Lower leg skin (tissue), 3 donors: ENCODE measurements around the gene NME3.

Experiments
- POLR2A ChIP-seq, 2 donors: fragments of 450-650 bp; IDR thresholded peaks; one replicate each; pipeline ENCODE4 v1.6.1; 2016 to 2017; ENCODE audit warnings: antibody characterized with exemption in 2 of 2, mild to moderate bottlenecking in 1 of 2, moderate library complexity in 1 of 2
- TF ChIP-seq, protein P1 (sequence below), 3 donors: fragments of 450-650 bp; IDR thresholded peaks; one replicate each; pipeline ENCODE4 v1.5.1; 2016; ENCODE audit warnings: antibody characterized with exemption in 3 of 3, mild to moderate bottlenecking in 3 of 3, moderate library complexity in 2 of 3

DNA sequence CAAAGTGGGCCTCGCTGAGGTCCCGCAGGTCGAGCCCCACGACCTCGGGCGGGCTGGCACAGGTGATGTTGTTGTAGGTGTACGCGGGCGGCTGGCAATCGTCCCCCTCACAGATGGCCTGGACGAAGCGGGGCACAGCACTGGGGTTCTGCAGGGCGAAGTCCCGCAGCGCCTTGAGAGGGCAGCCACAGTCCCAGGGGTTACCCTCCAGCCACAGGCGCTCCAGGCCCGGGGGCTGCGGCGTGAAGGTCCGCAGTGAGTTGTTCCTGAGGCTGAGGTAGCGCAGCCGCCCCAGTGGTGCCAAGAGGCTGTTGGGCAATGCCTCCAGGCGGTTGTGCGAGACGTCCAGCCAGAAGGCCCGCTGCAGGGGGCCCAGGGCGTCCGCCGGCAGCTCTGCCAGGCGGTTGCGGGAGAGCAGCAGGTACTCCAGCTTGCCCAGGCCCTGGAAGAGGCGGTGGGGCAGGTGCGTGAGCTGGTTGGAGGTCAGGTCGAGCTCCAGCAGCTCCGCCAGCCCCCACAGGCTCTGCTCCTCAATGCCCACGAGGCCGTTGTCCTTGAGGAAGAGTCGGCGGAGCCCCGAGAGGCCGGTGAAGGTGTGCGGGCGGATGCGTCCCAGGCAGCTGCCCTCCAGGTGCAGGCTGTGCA is 19.4 kb upstream of the NME3 start:
- TF ChIP-seq, protein P1, sequence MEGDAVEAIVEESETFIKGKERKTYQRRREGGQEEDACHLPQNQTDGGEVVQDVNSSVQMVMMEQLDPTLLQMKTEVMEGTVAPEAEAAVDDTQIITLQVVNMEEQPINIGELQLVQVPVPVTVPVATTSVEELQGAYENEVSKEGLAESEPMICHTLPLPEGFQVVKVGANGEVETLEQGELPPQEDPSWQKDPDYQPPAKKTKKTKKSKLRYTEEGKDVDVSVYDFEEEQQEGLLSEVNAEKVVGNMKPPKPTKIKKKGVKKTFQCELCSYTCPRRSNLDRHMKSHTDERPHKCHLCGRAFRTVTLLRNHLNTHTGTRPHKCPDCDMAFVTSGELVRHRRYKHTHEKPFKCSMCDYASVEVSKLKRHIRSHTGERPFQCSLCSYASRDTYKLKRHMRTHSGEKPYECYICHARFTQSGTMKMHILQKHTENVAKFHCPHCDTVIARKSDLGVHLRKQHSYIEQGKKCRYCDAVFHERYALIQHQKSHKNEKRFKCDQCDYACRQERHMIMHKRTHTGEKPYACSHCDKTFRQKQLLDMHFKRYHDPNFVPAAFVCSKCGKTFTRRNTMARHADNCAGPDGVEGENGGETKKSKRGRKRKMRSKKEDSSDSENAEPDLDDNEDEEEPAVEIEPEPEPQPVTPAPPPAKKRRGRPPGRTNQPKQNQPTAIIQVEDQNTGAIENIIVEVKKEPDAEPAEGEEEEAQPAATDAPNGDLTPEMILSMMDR (IDR thresholded peaks at IDR 0.05): no peak
- TF ChIP-seq POLR2A (IDR thresholded peaks at IDR 0.05): no peak
